Bronchial epithelial cell (primary cell): Measurements from ENCODE around the gene GLI3. TPM values are rescaled to one million over a fixed set of nuclear protein-coding genes. Genes with fewer than 3 reads are reported as not detected.

Experiments used
- DNase-seq: peaks from one replicate; pipeline ENCODE4 v3.0.0-alpha.2; 2010; ENCODE audit warnings: low read depth
- FAIRE-seq: peaks from 2 replicates; lab custom pipeline; 2011; peaks lifted over from hg19 to GRCh38; lab: Jason Lieb, UNC
- H3K27me3 ChIP-seq: 2 replicates; pipeline ENCODE4 v1.5.1; 2011; ENCODE audit warnings: low read length; ENCODE audit not compliant: control insufficient read depth, insufficient read depth
- H3K36me3 ChIP-seq: 2 replicates; pipeline ENCODE4 v1.5.1; 2011; ENCODE audit warnings: low read length; ENCODE audit not compliant: control insufficient read depth, insufficient read depth
- H3K4me3 ChIP-seq: 2 replicates; pipeline ENCODE4 v1.5.1; 2011; ENCODE audit warnings: mild to moderate bottlenecking, low read depth, low read length, control low read depth
- total RNA-seq: library from RNA; depleted of rRNA; stranded (reverse); fragments of >200 nt; gene quantifications from 2 replicates; pipeline ENCODE4 v1.2.1, GENCODE V29; 2014
- TF ChIP-seq, protein P1 (sequence below): IDR thresholded peaks from 2 replicates; pipeline ENCODE4 v1.5.1; 2011; ENCODE audit warnings: mild to moderate bottlenecking, moderate library complexity, low read length, control low read depth, inconsistent platforms; ENCODE audit not compliant: insufficient read depth, severe bottlenecking

GLI3 gene
- total RNA-seq, 1 donor from 2014 or later, result 1.3 TPM

DNA sequence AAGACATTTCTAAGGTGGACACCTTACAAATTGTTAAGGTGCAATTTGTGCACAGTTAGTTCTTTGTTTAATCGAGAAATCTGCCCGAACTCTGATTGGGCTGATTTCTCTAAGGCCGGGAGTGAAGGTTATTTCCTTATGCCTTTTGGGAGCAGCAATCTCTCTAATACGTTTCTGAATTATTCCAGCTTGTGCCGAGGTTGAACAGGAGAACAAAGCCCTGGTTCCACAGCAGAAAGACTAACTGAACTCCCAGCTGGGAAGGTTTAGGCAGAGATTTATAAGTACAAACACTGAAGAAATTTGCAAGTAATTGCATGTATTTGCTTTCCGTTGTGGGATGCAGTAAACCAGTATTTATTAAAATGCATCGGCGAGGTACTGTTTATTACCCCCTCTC is 116.8 kb downstream of the GLI3 start:
- H3K36me3 ChIP-seq, result no peaks in the 10 kb centered on the region
- H3K27me3 ChIP-seq, result no peaks in the 10 kb centered on the region
- TF ChIP-seq, protein P1, sequence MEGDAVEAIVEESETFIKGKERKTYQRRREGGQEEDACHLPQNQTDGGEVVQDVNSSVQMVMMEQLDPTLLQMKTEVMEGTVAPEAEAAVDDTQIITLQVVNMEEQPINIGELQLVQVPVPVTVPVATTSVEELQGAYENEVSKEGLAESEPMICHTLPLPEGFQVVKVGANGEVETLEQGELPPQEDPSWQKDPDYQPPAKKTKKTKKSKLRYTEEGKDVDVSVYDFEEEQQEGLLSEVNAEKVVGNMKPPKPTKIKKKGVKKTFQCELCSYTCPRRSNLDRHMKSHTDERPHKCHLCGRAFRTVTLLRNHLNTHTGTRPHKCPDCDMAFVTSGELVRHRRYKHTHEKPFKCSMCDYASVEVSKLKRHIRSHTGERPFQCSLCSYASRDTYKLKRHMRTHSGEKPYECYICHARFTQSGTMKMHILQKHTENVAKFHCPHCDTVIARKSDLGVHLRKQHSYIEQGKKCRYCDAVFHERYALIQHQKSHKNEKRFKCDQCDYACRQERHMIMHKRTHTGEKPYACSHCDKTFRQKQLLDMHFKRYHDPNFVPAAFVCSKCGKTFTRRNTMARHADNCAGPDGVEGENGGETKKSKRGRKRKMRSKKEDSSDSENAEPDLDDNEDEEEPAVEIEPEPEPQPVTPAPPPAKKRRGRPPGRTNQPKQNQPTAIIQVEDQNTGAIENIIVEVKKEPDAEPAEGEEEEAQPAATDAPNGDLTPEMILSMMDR, result no peak
- FAIRE-seq, result no peak
- DNase-seq, result no peak
- no peak overlapping the region for H3K4me3 ChIP-seq

DNA sequence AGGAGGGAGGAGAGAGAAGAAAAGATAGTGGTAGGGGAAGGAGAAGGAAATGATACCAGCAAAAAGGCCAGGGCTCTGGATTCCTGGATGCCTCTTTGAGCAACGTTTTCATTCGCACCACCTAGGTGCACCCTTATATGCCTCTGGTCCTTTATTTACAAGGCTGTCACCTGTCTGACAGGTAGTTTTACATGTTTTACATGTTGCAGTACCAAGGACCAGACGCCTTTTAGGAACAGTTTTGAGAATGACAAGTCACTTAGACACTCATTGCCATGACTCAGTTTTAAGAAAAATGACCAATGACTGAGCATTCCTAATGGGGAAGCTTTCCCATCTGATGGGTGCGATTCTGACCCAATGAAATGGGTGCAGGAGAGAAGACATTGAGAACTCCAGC is 119.8 kb downstream of the GLI3 start:
- peak; percentile 17 for DNase-seq
- no peaks in the 10 kb centered on the region for H3K36me3 ChIP-seq
- FAIRE-seq, result peak; percentile 83
- no peaks in the 10 kb centered on the region for H3K27me3 ChIP-seq
- TF ChIP-seq, protein P1, result no peak
- H3K4me3 ChIP-seq, result no peak overlapping the region

DNA sequence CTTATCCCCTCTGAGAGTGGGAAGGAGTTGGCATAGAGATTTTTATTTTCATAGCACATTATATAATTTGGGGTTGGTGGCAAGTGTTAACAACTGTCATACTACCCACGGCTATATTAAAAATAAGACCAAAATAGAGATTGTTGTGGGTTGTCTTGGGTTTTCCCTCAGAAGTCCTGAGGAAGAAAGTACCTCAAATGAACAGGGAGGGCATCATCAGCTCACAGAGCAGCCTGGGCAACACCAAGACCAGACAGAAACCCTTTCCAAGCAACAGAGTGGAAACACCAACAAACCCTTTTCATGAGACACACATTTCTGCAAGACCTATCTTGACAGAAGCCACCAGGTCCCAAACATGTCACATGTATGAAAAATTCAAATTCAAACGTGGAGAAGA is 121.2 kb downstream of the GLI3 start:
- Histone ChIP-seq H3K4me3 (no peak overlapping the region), H3K36me3 (peaks cover 1% of the 10 kb centered on the region), H3K27me3 (no peaks in the 10 kb centered on the region)
- no peak for DNase-seq
- FAIRE-seq, result no peak
- TF ChIP-seq, protein P1, result no peak

DNA sequence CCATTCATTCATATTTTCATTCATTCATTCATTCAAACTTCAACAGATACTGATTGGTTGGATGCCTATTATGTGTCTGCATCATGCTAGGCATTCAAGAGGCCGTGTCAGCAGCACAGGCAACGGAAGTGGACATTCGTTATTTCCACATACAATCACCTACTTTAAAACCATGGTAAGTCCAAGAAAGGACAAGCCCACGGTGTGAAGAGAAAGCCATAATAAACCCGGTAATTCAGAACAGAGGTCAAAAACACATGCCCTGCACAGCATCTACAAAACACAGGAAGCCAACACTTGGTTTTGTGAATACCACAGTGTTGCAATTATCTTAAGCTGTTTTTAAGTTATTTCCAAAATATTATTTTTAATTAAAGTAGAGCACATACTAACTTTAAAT is 126.7 kb downstream of the GLI3 start:
- FAIRE-seq (no peak), DNase-seq (no peak)
- H3K27me3 ChIP-seq, result no peaks in the 10 kb centered on the region
- TF ChIP-seq, protein P1, result no peak
- H3K36me3 ChIP-seq, result peaks cover 1% of the 10 kb centered on the region
- no peak overlapping the region for H3K4me3 ChIP-seq

DNA sequence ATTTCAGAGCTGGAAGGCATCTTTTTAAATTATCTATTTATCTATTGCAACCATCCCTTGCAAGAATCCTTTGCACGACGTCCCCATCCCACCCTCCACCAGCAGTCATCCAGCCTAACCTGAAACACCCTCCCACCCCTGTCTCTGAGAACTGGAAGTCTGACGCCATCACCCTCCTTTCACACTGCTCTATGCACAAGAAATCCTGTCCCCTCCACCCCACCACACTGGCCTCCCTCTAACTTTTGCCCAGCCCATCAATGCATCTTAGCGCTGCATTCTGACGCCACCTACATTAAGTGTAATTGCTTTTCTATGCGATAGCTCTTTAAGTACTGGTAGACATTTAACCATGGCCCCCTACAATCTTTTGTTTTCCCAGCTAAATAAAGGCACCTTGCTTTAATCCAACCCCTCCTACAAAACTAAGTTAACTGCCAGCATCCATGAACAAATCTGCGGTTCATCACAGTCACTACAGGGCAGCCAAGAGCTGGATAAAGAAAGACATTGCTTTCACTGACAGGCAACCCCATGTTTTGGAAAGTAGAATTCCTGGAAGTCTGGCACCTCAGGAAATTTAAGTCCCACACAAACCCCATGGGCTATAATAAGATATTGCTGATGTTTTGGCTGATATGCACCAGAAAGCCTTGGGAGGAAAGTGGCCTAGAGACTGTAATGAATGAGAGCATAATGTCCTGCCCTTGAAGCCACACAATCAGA is 128.0 kb downstream of the GLI3 start:
- DNase-seq, result no peak
- TF ChIP-seq, protein P1, result no peak
- H3K36me3 ChIP-seq, result peaks cover 1% of the 10 kb centered on the region
- peak; percentile 60 for FAIRE-seq
- no peak overlapping the region for H3K4me3 ChIP-seq
- H3K27me3 ChIP-seq, result no peaks in the 10 kb centered on the region
